GM13976 (cell line): ENCODE data around the gene PHLDB3.

Experiments used
- DNase-seq: peaks from one replicate; pipeline ENCODE4 v3.0.0; 2012; ENCODE audit warnings: low spot score
- CTCF ChIP-seq: IDR thresholded peaks from 2 replicates; pipeline ENCODE4 v1.5.1; 2012; ENCODE audit warnings: borderline replicate concordance, mild to moderate bottlenecking; ENCODE audit not compliant: insufficient read depth; ENCODE audit errors: extremely low read depth, missing control alignments, control extremely low read depth
- in situ Hi-C: fragments of 300-500 bp; cut with MboI; formaldehyde crosslinking; loops from one replicate; pipeline ENCODE4 v1.12.0; 2022; ENCODE audit warnings: low sequenced_read_pairs, mixed read lengths, inconsistent platforms; ENCODE audit not compliant: unreplicated experiment

Gene PHLDB3

GRCh38 chr19:43538922-43539321 is 34.4 kb upstream of the PHLDB3 start:
- TF ChIP-seq CTCF: no peak
- no peak for DNase-seq
- in situ Hi-C loops: no loop called here

GRCh38 chr19:43534816-43535761 is 30.5 kb upstream of the PHLDB3 start:
- DNase-seq: no peak
- in situ Hi-C loops: no loop called here
- peak; percentile 27 for TF ChIP-seq CTCF

- no peak for TF ChIP-seq CTCF
- no peak for DNase-seq
- in situ Hi-C loops: no loop called here
Observed at GRCh38 chr19:43534305-43534815, 29.8 kb upstream of the PHLDB3 start.

- in situ Hi-C loops: no loop called here
- TF ChIP-seq CTCF: no peak
- DNase-seq: peak; percentile 95
Observed at GRCh38 chr19:43533546-43534304, 29.2 kb upstream of the PHLDB3 start.

- in situ Hi-C loops: no loop called here
- DNase-seq: peak; percentile 94
- TF ChIP-seq CTCF: no peak
Observed at GRCh38 chr19:43532962-43533545, 28.5 kb upstream of the PHLDB3 start, which contains the start of gene ZNF575. ZNF575 (plus strand) TSS chr19:43533188; CDS start chr19:43534423, 1,235 bp downstream.

- no peak for TF ChIP-seq CTCF
- peak; percentile 59 for DNase-seq
- in situ Hi-C loops: no loop called here
Observed at GRCh38 chr19:43532571-43532961, 28.0 kb upstream of the PHLDB3 start.
